Activated CD4-positive, CD25-positive, alpha-beta regulatory T cell (primary cell): Measurements from ENCODE around the gene SARM1.

Experiments used
- DNase-seq, 4 experiments: peaks; one replicate each; lab custom pipeline; 2025; lab: John Stamatoyannopoulos, UW

SARM1 gene

GRCh38 chr17:28341516-28341915 is 30.0 kb upstream of the SARM1 start:
- no peak for DNase-seq

- no peak for DNase-seq
Observed at GRCh38 chr17:28342313-28342712, 29.2 kb upstream of the SARM1 start.

- DNase-seq: no peak
Observed at GRCh38 chr17:28343491-28343932, 28.0 kb upstream of the SARM1 start.

- no peak for DNase-seq
Observed at GRCh38 chr17:28344011-28344410, 27.5 kb upstream of the SARM1 start.

GRCh38 chr17:28344435-28344901 is 27.0 kb upstream of the SARM1 start:
- DNase-seq: no peak

- DNase-seq: no peak
Observed at GRCh38 chr17:28345419-28346198, 25.9 kb upstream of the SARM1 start.

GRCh38 chr17:28346199-28346580 is 25.3 kb upstream of the SARM1 start:
- DNase-seq: no peak

GRCh38 chr17:28346746-28347246 is 24.7 kb upstream of the SARM1 start:
- no peak for DNase-seq

- no peak for DNase-seq
Observed at GRCh38 chr17:28347261-28347891, 24.1 kb upstream of the SARM1 start.

- no peak for DNase-seq
Observed at GRCh38 chr17:28348979-28349378, 22.5 kb upstream of the SARM1 start.

GRCh38 chr17:28350271-28350670 is 21.2 kb upstream of the SARM1 start:
- no peak for DNase-seq

- peak; percentile 89 to 95 (median 90) for DNase-seq
Observed at GRCh38 chr17:28357061-28357900, 14.2 kb upstream of the SARM1 start, which contains the start of gene POLDIP2. POLDIP2 (minus strand) TSS chr17:28357527; CDS start chr17:28357448, 79 bp downstream.

GRCh38 chr17:28357901-28358197 is 13.6 kb upstream of the SARM1 start:
- no peak for DNase-seq

GRCh38 chr17:28363186-28363585 is 8.3 kb upstream of the SARM1 start:
- no peak for DNase-seq

- DNase-seq: no peak
Observed at GRCh38 chr17:28363776-28364650, 7.5 kb upstream of the SARM1 start.

GRCh38 chr17:28364665-28365363 is 6.7 kb upstream of the SARM1 start, which contains the start of gene SEBOX:
SEBOX (minus strand) TSS chr17:28365199; CDS start chr17:28365151, 48 bp downstream.
- DNase-seq: no peak

GRCh38 chr17:28365487-28365886 is 6.0 kb upstream of the SARM1 start:
- DNase-seq: no peak

- no peak for DNase-seq
Observed at GRCh38 chr17:28366605-28367004, 4.9 kb upstream of the SARM1 start.

GRCh38 chr17:28367641-28368305 is 3.7 kb upstream of the SARM1 start:
- DNase-seq: no peak

- no peak for DNase-seq
Observed at GRCh38 chr17:28368306-28368831, 3.1 kb upstream of the SARM1 start.
